GM18498 (cell line): ENCODE data around the gene CRYAB.
A peak's percentile ranks its signal among the peaks of the same experiment; 100 is the strongest.
"Not testable (repeated sequence)": the region's sequence is repeated elsewhere in the genome, so short reads cannot be mapped to it uniquely, and the experiment has no call there.

Experiments
- ATAC-seq: cut with Tn5 transposase; IDR thresholded peaks from one replicate; pipeline ENCODE4 v1.9.1; 2021; ENCODE audit warnings: mild to moderate bottlenecking, moderate library complexity; ENCODE audit not compliant: unreplicated experiment

Gene CRYAB

GRCh38 chr11:111910676-111911562 is 651 bp downstream of the CRYAB start:
- ATAC-seq, result no peak

- ATAC-seq, result no peak
These were observed 2.2 kb downstream of the CRYAB start for GRCh38 chr11:111909378-111909777.

GRCh38 chr11:111908639-111909305 is 2.8 kb downstream of the CRYAB start:
- no peak for ATAC-seq

GRCh38 chr11:111906680-111907079 is 4.9 kb downstream of the CRYAB start:
- ATAC-seq, result no peak

- no peak for ATAC-seq
These were observed 6.2 kb downstream of the CRYAB start for GRCh38 chr11:111905411-111905810.

GRCh38 chr11:111886844-111887243 is 24.7 kb downstream of the CRYAB start:
- ATAC-seq, result no peak

- no peak for ATAC-seq
These were observed 25.5 kb downstream of the CRYAB start for GRCh38 chr11:111886032-111886431.

- ATAC-seq, result not testable (repeated sequence)
These were observed 26.5 kb downstream of the CRYAB start for GRCh38 chr11:111885053-111885452.

GRCh38 chr11:111882202-111882601 is 29.4 kb downstream of the CRYAB start:
- no peak for ATAC-seq

GRCh38 chr11:111879637-111879960 is 32.0 kb downstream of the CRYAB start:
- no peak for ATAC-seq

GRCh38 chr11:111878849-111879636 is 32.5 kb downstream of the CRYAB start, which contains the start of the genes CFAP68 and FDXACB1:
CFAP68 (plus strand) TSS chr11:111879541; CDS start chr11:111879561, 20 bp downstream.
FDXACB1 (minus strand) TSS chr11:111879165; CDS start chr11:111879132, 33 bp downstream.
- ATAC-seq, result peak; percentile 91

- ATAC-seq, result no peak
These were observed 33.2 kb downstream of the CRYAB start for GRCh38 chr11:111878385-111878848.

GRCh38 chr11:111871693-111872161 is 39.8 kb downstream of the CRYAB start:
- ATAC-seq, result no peak

- peak; percentile 96 for ATAC-seq
These were observed 40.5 kb downstream of the CRYAB start, which contains the start of gene ALG9 for GRCh38 chr11:111870886-111871692. ALG9 (minus strand) TSS chr11:111871581; CDS start chr11:111871482, 99 bp downstream.

- ATAC-seq, result peak; percentile 19
These were observed 41.1 kb downstream of the CRYAB start for GRCh38 chr11:111870522-111870885.

- no peak for ATAC-seq
These were observed 41.5 kb downstream of the CRYAB start for GRCh38 chr11:111870113-111870512.

GRCh38 chr11:111860257-111860656 is 51.3 kb downstream of the CRYAB start:
- no peak for ATAC-seq
